ENCODE results near the gene EPHA2. TPM values are rescaled to one million over a fixed set of nuclear protein-coding genes. Genes with fewer than 3 reads are reported as not detected.

The EPHA2 gene
- total and polyA plus RNA-seq, 4 donors = 2.9 to 11.1 (median 6.8) TPM

- Histone ChIP-seq H3K9me3 (ENCODE audit: control insufficient read depth in 4 of 4, low read length in 3 of 4) (no peaks in the 10 kb centered on the region), H3K4me3 (ENCODE audit: low read depth in 1 of 3, low read length in 3 of 3) (no peak overlapping the region), H3K9ac (ENCODE audit: low read depth in 1 of 2, low read length in 2 of 2) (no peak overlapping the region), H3K27ac (ENCODE audit: low read depth in 1 of 2, low read length in 2 of 2) (no peak overlapping the region), H3K4me1 (ENCODE audit: control insufficient read depth in 4 of 4, insufficient read depth in 4 of 4, low read length in 3 of 4) (no peaks in the 10 kb centered on the region), H3K36me3 (ENCODE audit: control insufficient read depth in 4 of 4, insufficient read depth in 3 of 4, low read depth in 1 of 4, low read length in 3 of 4) (peaks cover 25 to 73% (median 38%) of the 10 kb centered on the region in 4 donors), H3K27me3 (ENCODE audit: control insufficient read depth in 4 of 4, insufficient read depth in 4 of 4, low read length in 3 of 4) (no peaks in the 10 kb centered on the region)
- no peak for DNase-seq (ENCODE audit: low spot score)
- WGBS = 86% methylated on average over 33 of the region's 33 CpGs
- TF ChIP-seq ZBTB33 (IDR thresholded peaks at IDR 0.05) (no peak), RXRA (IDR thresholded peaks at IDR 0.05) (peak; percentile 12 to 56), RAD21 (IDR thresholded peaks at IDR 0.05) (no peak), NR2F2 (IDR thresholded peaks at IDR 0.05) (peak; percentile 35)
Observed at GRCh38 chr1:16134066-16134801, 21.6 kb downstream of the EPHA2 start.

- Histone ChIP-seq H3K4me1 (ENCODE audit: control insufficient read depth in 4 of 4, insufficient read depth in 4 of 4, low read length in 3 of 4) (no peaks in the 10 kb centered on the region), H3K9me3 (ENCODE audit: control insufficient read depth in 4 of 4, low read length in 3 of 4) (no peaks in the 10 kb centered on the region), H3K27me3 (ENCODE audit: control insufficient read depth in 4 of 4, insufficient read depth in 4 of 4, low read length in 3 of 4) (no peaks in the 10 kb centered on the region), H3K4me3 (ENCODE audit: low read depth in 1 of 3, low read length in 3 of 3) (no peak overlapping the region), H3K27ac (ENCODE audit: low read depth in 1 of 2, low read length in 2 of 2) (no peak overlapping the region), H3K9ac (ENCODE audit: low read depth in 1 of 2, low read length in 2 of 2) (no peak overlapping the region), H3K36me3 (ENCODE audit: control insufficient read depth in 4 of 4, insufficient read depth in 3 of 4, low read depth in 1 of 4, low read length in 3 of 4) (peaks cover 30 to 76% (median 44%) of the 10 kb centered on the region in 4 donors)
- DNase-seq (ENCODE audit: low spot score) = no peak
- no peak for TF ChIP-seq YY1 (IDR thresholded peaks at IDR 0.05)
- TF ChIP-seq HNF4G (IDR thresholded peaks at IDR 0.05) = no peak
- TF ChIP-seq MAX (IDR thresholded peaks at IDR 0.05) = no peak
- TF ChIP-seq FOXA1 (IDR thresholded peaks at IDR 0.05) = no peak
- TF ChIP-seq NR2F2 (IDR thresholded peaks at IDR 0.05) = no peak
- TF ChIP-seq ATF3 (IDR thresholded peaks at IDR 0.05) = no peak
- no peak for TF ChIP-seq RAD21 (IDR thresholded peaks at IDR 0.05)
- TF ChIP-seq ZBTB33 (IDR thresholded peaks at IDR 0.05) = no peak
- TF ChIP-seq TAF1 (conservative IDR thresholded peaks at IDR 0.05) = no peak
- no peak for TF ChIP-seq CTCF (IDR thresholded peaks at IDR 0.05; ENCODE audit: low read depth, low read length, missing input control)
- TF ChIP-seq JUND (IDR thresholded peaks at IDR 0.05) = no peak
- TF ChIP-seq GABPA (IDR thresholded peaks at IDR 0.05 in 1 of 2, conservative IDR thresholded peaks at IDR 0.05 in 1 of 2) = no peak
- TF ChIP-seq SP1 (IDR thresholded peaks at IDR 0.05) = no peak
- no peak for TF ChIP-seq REST (IDR thresholded peaks at IDR 0.05)
- 89% methylated on average over 28 of the region's 28 CpGs for WGBS
Observed at GRCh38 chr1:16133007-16133961, 22.6 kb downstream of the EPHA2 start.

All from liver (tissue), 9 donors.